ENCODE results near the gene SH3RF3. TPM values are rescaled to one million over a fixed set of nuclear protein-coding genes. Genes with fewer than 3 reads are reported as not detected.
A peak's percentile ranks its signal among the peaks of the same experiment; 100 is the strongest.

The SH3RF3 gene
- total RNA-seq, 1 experiment from 2014 or later, result 0.30 TPM

GRCh38 chr2:109429567-109430328, 300.7 kb downstream of the SH3RF3 start:
- DNase-seq, result no peak
- H3K9me3 ChIP-seq (replicated peaks), result no peaks in the 10 kb centered on the region
- no peak overlapping the region for H3K4me3 ChIP-seq
- no peaks in the 10 kb centered on the region; the same call in 1 of the 2 replicates for H3K4me1 ChIP-seq
- H3K27me3 ChIP-seq, result no peaks in the 10 kb centered on the region
- H3K27ac ChIP-seq, result no peak overlapping the region
- H3K36me3 ChIP-seq, result no peaks in the 10 kb centered on the region

GRCh38 chr2:109430329-109430636, 301.3 kb downstream of the SH3RF3 start:
- Histone ChIP-seq H3K27me3 (no peaks in the 10 kb centered on the region), H3K9me3 (replicated peaks) (no peaks in the 10 kb centered on the region), H3K36me3 (no peaks in the 10 kb centered on the region), H3K27ac (no peak overlapping the region), H3K4me1 (peaks cover 3% of the 10 kb centered on the region), H3K4me3 (no peak overlapping the region)
- no peak for DNase-seq

GRCh38 chr2:109432421-109432820, 303.4 kb downstream of the SH3RF3 start:
- no peak overlapping the region for H3K27ac ChIP-seq
- no peaks in the 10 kb centered on the region for H3K9me3 ChIP-seq (replicated peaks)
- H3K4me1 ChIP-seq, result peaks cover 25% of the 10 kb centered on the region
- no peak for DNase-seq
- no peaks in the 10 kb centered on the region for H3K27me3 ChIP-seq
- H3K4me3 ChIP-seq, result no peak overlapping the region
- H3K36me3 ChIP-seq, result no peaks in the 10 kb centered on the region

GRCh38 chr2:109433486-109433885, 304.5 kb downstream of the SH3RF3 start:
- H3K36me3 ChIP-seq, result no peaks in the 10 kb centered on the region
- no peak overlapping the region for H3K4me3 ChIP-seq
- H3K27ac ChIP-seq, result no peak overlapping the region
- no peak for DNase-seq
- no peaks in the 10 kb centered on the region for H3K9me3 ChIP-seq (replicated peaks)
- H3K4me1 ChIP-seq, result peaks cover 32% of the 10 kb centered on the region
- H3K27me3 ChIP-seq, result no peaks in the 10 kb centered on the region

DNA sequence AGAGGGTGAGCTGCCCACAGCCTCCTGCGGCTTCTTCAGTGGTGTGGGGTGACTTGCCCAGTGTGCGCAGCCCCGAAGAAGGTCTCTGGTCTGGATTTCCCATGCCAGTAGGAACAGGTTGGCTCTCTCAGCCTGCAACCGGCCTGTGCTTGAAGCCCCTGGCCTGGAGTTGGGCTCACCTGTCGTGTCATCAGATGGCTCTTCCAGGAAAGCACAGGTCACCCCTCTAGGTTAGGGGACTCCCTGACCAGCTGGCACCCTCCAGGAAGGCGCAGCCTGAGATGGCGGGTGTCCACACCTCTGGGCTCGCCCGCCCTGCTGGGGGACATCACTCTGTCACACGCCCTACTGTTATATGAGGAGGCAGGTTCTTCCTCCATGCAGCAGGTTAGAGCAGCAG, 304.9 kb downstream of the SH3RF3 start:
- no peaks in the 10 kb centered on the region for H3K27me3 ChIP-seq
- no peak overlapping the region for H3K4me3 ChIP-seq
- peaks cover 32% of the 10 kb centered on the region for H3K4me1 ChIP-seq
- no peak overlapping the region for H3K27ac ChIP-seq
- H3K36me3 ChIP-seq, result no peaks in the 10 kb centered on the region
- no peaks in the 10 kb centered on the region for H3K9me3 ChIP-seq (replicated peaks)
- DNase-seq, result no peak

DNA sequence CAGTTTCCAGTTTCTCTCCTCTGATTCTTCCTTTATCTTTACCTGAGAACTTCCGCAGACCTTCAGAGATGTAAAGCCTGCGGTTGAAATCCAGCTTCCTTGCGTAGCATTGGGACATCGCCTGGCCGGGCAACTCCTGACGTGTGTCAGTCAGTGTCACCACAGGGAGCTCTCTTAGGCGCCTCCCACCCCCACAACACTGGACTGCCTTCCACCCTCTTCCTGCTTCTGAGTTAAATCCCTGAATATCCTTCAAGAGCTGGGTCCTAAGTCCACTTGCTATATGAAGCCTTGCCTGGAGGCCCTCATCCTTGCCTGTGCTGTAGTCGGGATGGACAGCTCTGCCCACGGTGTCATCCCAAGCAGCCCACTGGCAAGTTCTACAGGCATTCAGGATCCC, 305.3 kb downstream of the SH3RF3 start:
- Histone ChIP-seq H3K4me3 (no peak overlapping the region), H3K27ac (no peak overlapping the region), H3K4me1 (peaks cover 32% of the 10 kb centered on the region), H3K27me3 (no peaks in the 10 kb centered on the region), H3K9me3 (replicated peaks) (no peaks in the 10 kb centered on the region), H3K36me3 (no peaks in the 10 kb centered on the region)
- no peak for DNase-seq

- peaks cover 32% of the 10 kb centered on the region for H3K4me1 ChIP-seq
- H3K27me3 ChIP-seq, result no peaks in the 10 kb centered on the region
- H3K4me3 ChIP-seq, result no peak overlapping the region
- H3K36me3 ChIP-seq, result no peaks in the 10 kb centered on the region
- H3K27ac ChIP-seq, result no peak overlapping the region
- no peaks in the 10 kb centered on the region for H3K9me3 ChIP-seq (replicated peaks)
- peak in 1 of 2 experiments; percentile 30 for DNase-seq
Measured at GRCh38 chr2:109435066-109435690, 306.2 kb downstream of the SH3RF3 start.

DNA sequence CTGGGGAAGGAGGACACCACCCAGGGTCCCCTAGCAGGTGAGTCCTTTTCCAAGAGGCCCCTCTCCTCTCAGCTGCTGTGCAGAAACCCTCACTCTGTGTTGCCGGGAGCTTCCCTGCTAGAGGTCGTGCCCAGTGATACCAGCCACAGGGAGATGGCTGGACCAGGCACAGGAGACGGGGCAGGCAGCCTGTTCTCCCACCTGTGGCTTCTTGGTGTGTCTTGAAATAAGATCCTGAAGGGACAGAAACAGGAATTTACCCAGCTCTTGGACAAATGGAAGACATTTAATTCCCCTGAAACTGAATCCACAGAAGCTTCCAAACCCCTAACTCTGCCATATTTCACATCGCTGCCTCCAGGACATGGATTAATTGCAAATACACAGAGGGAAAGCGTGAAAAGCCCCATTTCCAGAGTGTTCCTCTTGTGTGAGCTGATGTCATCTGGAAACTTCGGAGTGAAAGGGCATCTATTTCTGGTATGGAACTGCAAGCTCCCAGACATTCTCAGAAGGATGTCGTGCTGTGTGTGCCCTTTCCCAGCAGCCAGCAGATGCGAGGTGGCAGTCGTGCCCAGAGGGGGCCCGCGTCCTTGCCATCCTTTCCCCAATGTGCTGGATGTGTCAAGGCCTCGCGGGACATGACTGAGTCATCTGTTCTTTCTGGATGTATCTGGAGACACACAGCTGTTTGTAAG, 307.0 kb downstream of the SH3RF3 start:
- Histone ChIP-seq H3K27ac (peak overlapping the region; percentile 52), H3K27me3 (no peaks in the 10 kb centered on the region), H3K9me3 (replicated peaks) (no peaks in the 10 kb centered on the region; the same call in 1 of the 2 replicates), H3K4me3 (no peak overlapping the region), H3K4me1 (peaks cover 32% of the 10 kb centered on the region), H3K36me3 (no peaks in the 10 kb centered on the region)
- peak; percentile 49 to 62 for DNase-seq

- H3K36me3 ChIP-seq, result no peaks in the 10 kb centered on the region
- H3K9me3 ChIP-seq (replicated peaks), result peaks cover 5% of the 10 kb centered on the region
- H3K4me3 ChIP-seq, result no peak overlapping the region
- peak; percentile 57 to 66 for DNase-seq
- H3K27me3 ChIP-seq, result no peaks in the 10 kb centered on the region
- H3K27ac ChIP-seq, result peak overlapping the region; percentile 52
- peaks cover 32% of the 10 kb centered on the region for H3K4me1 ChIP-seq
Measured at GRCh38 chr2:109436610-109437225, 307.7 kb downstream of the SH3RF3 start.

DNA sequence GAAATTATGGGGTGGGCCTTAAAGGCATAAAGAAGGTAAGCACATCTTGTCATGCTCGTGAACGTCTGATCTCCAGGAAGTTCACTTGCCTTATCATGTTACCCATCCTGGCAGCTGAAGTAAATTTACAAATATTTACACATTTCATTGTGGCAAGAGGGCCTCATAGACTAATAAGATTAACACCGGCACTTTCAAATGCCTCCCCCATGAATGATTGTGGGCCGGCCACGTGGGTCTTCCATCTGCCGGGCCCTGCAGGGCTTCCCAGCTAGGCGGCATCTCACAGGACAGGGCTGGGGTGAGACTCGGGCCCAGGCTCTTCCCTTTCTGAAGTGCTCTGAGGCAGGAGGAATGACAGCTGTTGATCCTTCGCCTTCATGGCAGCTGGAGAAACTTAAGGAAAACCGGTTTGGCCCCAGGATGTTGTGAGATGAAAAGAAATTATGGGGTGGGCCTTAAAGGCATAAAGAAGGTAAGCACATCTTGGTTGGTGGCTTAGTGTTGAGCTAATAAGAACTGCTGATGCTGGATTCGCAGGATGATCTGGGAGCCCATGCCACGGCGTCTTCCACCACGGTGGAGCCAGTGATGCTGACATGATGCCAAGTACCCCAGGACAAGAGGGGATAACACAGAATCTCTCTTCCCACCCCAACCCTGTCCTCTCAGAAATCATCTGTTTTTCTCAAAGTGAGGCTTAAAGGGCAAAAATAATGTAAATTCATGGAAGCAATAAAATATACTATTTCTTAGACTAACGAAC, 308.5 kb downstream of the SH3RF3 start:
- Histone ChIP-seq H3K27ac (peak overlapping the region; percentile 52), H3K4me3 (no peak overlapping the region), H3K27me3 (no peaks in the 10 kb centered on the region), H3K4me1 (peaks cover 32% of the 10 kb centered on the region), H3K36me3 (no peaks in the 10 kb centered on the region), H3K9me3 (replicated peaks) (peaks cover 5% of the 10 kb centered on the region)
- DNase-seq, result peak; percentile 53 to 54

- no peaks in the 10 kb centered on the region for H3K36me3 ChIP-seq
- DNase-seq, result no peak
Measured at GRCh38 chr2:109438146-109438545, 309.1 kb downstream of the SH3RF3 start.

GRCh38 chr2:109438773-109439389, 309.9 kb downstream of the SH3RF3 start:
- Histone ChIP-seq H3K27me3 (no peaks in the 10 kb centered on the region), H3K27ac (no peak overlapping the region), H3K4me3 (no peak overlapping the region), H3K36me3 (no peaks in the 10 kb centered on the region), H3K9me3 (replicated peaks) (peaks cover 10% of the 10 kb centered on the region), H3K4me1 (peaks cover 32% of the 10 kb centered on the region)
- no peak for DNase-seq

More at GRCh38 chr2:109438146-109438545, 309.1 kb downstream of the SH3RF3 start:
- Histone ChIP-seq H3K4me1 (peaks cover 32% of the 10 kb centered on the region), H3K4me3 (no peak overlapping the region), H3K27ac (no peak overlapping the region), H3K9me3 (replicated peaks) (peaks cover 10% of the 10 kb centered on the region), H3K27me3 (no peaks in the 10 kb centered on the region)

DNA sequence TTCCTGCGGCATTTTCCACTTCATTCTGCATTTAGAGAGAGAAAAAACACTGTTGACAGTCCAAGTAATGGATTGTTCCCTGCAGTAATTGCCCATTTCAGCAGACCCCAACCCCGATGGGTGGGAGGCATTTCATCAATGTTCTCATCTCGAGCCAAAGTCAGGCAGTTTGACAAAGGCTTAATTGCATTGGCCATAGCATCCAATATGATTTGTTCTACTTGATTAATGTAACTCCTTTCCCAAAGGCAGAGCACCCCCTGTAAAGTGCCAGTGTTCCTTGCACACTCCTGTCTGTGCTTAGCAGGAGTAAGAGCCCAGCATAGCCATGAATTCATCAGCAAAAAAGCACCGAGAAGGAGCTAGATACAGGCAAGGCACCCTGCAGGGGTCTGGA, 310.4 kb downstream of the SH3RF3 start:
- peaks cover 32% of the 10 kb centered on the region for H3K4me1 ChIP-seq
- DNase-seq, result no peak
- no peaks in the 10 kb centered on the region for H3K36me3 ChIP-seq
- no peaks in the 10 kb centered on the region for H3K27me3 ChIP-seq
- no peak overlapping the region for H3K4me3 ChIP-seq
- no peak overlapping the region for H3K27ac ChIP-seq
- H3K9me3 ChIP-seq (replicated peaks), result peaks cover 11% of the 10 kb centered on the region

GRCh38 chr2:109439986-109440385, 311.0 kb downstream of the SH3RF3 start:
- H3K4me3 ChIP-seq, result no peak overlapping the region
- no peak overlapping the region for H3K27ac ChIP-seq
- H3K36me3 ChIP-seq, result no peaks in the 10 kb centered on the region
- peaks cover 32% of the 10 kb centered on the region for H3K4me1 ChIP-seq
- no peak for DNase-seq
- H3K27me3 ChIP-seq, result no peaks in the 10 kb centered on the region
- H3K9me3 ChIP-seq (replicated peaks), result peaks cover 17% of the 10 kb centered on the region
